Prostate gland (tissue), 2 donors: Measurements from ENCODE around the gene RAET1L.

Experiments
- CTCF ChIP-seq, 4 experiments: fragments of 200-600 bp in 2 of 4; fragments of 450-650 bp in 2 of 4; sonication (generic) in 2 of 4; IDR thresholded peaks; 1 replicate in 3 of 4; 2 replicates in 1 of 4; pipeline ENCODE4 v1.5.1; 2016 to 2019; ENCODE audit warnings: antibody characterized with exemption in 4 of 4, mild to moderate bottlenecking in 2 of 4, moderate library complexity in 2 of 4
- POLR2A ChIP-seq: fragments of 450-650 bp; IDR thresholded peaks from one replicate; pipeline ENCODE4 v1.6.1; 2016; ENCODE audit warnings: antibody characterized with exemption, mild to moderate bottlenecking

DNA sequence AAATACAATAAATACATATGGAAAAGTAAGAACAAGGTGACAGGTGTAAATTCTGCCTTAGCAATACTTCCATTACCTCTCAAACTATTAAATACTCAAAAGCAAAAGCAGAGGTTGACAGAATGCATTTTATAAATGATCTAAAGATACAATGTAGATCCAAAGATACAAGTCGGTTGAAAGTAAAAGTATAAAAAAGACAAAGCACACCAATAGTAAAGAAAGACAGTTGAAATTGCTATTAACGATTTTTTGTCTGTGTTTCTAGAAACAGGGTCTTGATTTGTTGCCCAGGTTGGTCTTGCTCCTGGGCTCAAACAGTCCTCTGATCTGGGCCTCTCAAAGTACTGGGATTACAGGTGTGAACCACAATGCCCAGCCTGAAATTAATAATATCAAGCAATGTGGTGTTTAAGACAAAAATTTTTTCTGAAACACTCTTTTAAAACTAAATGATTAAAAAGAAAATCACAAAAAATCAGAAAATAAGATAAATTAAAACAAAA lies 37.7 kb downstream of the RAET1L start:
- TF ChIP-seq POLR2A = no peak
- TF ChIP-seq CTCF (IDR thresholded peaks at IDR 0.05) = no peak
